Bronchial epithelial cell (primary cell): Measurements from ENCODE around the gene NTRK2. TPM values are rescaled to one million over a fixed set of nuclear protein-coding genes. Genes with fewer than 3 reads are reported as not detected.
"Not testable (repeated sequence)": the region's sequence is repeated elsewhere in the genome, so short reads cannot be mapped to it uniquely, and the experiment has no call there.

Experiments
- DNase-seq: peaks from one replicate; pipeline ENCODE4 v3.0.0-alpha.2; 2010; ENCODE audit warnings: low read depth
- FAIRE-seq: peaks from 2 replicates; lab custom pipeline; 2011; peaks lifted over from hg19 to GRCh38; lab: Jason Lieb, UNC
- H3K27me3 ChIP-seq: 2 replicates; pipeline ENCODE4 v1.5.1; 2011; ENCODE audit warnings: low read length; ENCODE audit not compliant: control insufficient read depth, insufficient read depth
- H3K36me3 ChIP-seq: 2 replicates; pipeline ENCODE4 v1.5.1; 2011; ENCODE audit warnings: low read length; ENCODE audit not compliant: control insufficient read depth, insufficient read depth
- H3K4me3 ChIP-seq: 2 replicates; pipeline ENCODE4 v1.5.1; 2011; ENCODE audit warnings: mild to moderate bottlenecking, low read depth, low read length, control low read depth
- CTCF ChIP-seq: IDR thresholded peaks from 2 replicates; pipeline ENCODE4 v1.5.1; 2011; ENCODE audit warnings: mild to moderate bottlenecking, moderate library complexity, low read length, control low read depth, inconsistent platforms; ENCODE audit not compliant: insufficient read depth, severe bottlenecking
- total RNA-seq: library from RNA; depleted of rRNA; stranded (reverse); fragments of >200 nt; gene quantifications from 2 replicates; pipeline ENCODE4 v1.2.1, GENCODE V29; 2014

The NTRK2 gene
- total RNA-seq, 1 donor from 2014 or later = not detected

GRCh38 chr9:84897362-84898094 is 228.0 kb downstream of the NTRK2 start:
- FAIRE-seq (peak; percentile 23), DNase-seq (no peak)
- TF ChIP-seq CTCF = no peak
- Histone ChIP-seq H3K27me3 (no peaks in the 10 kb centered on the region), H3K36me3 (no peaks in the 10 kb centered on the region), H3K4me3 (no peak overlapping the region)

DNA sequence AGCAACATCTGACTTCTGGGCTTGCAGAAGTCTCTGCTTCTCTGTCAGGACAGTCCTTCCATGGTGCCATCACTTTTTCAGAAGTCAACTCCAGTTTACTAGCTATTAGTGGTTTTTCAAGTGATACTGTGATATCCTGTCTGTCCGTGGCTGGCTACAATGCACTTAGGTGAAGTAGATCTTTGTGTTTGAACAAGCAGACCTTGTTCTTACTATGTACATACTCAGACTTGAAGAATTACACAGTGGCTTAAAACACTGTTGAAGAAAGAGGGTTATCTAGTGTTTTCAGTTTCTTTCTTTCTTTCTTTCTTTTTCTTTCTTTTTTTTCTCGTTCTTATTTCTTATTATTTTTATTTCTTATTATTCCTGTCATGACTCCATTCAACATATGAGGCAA is 228.7 kb downstream of the NTRK2 start:
- DNase-seq (no peak), FAIRE-seq (no peak)
- no peaks in the 10 kb centered on the region for H3K27me3 ChIP-seq
- H3K36me3 ChIP-seq = no peaks in the 10 kb centered on the region
- TF ChIP-seq CTCF = no peak
- no peak overlapping the region for H3K4me3 ChIP-seq

DNA sequence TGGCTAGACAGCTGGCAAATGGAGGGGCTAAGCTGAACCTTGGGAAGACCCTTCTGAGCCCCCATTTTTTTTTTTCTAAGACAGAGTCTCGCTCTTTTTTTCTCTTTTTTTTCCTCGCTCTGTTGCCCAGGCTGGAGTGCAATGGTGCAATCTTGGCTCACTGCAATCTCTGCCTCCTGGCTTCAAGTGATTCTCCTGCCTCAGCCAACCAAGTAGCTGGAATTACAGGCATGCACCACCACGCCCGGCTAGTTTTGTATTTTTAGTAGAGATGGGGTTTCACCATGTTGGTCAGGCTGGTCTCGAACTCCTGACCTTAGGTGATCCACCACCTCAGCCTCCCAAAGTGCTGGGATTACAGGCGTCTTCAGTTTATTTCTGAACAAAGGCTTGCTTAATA is 229.1 kb downstream of the NTRK2 start:
- H3K36me3 ChIP-seq, H3K27me3 ChIP-seq, FAIRE-seq, H3K4me3 ChIP-seq, DNase-seq: not testable (repeated sequence)

- H3K4me3 ChIP-seq = no peak overlapping the region
- H3K36me3 ChIP-seq = no peaks in the 10 kb centered on the region
- H3K27me3 ChIP-seq = no peaks in the 10 kb centered on the region
- FAIRE-seq (no peak), DNase-seq (no peak)
- no peak for TF ChIP-seq CTCF
These were observed 229.8 kb downstream of the NTRK2 start for GRCh38 chr9:84899326-84899725.

DNA sequence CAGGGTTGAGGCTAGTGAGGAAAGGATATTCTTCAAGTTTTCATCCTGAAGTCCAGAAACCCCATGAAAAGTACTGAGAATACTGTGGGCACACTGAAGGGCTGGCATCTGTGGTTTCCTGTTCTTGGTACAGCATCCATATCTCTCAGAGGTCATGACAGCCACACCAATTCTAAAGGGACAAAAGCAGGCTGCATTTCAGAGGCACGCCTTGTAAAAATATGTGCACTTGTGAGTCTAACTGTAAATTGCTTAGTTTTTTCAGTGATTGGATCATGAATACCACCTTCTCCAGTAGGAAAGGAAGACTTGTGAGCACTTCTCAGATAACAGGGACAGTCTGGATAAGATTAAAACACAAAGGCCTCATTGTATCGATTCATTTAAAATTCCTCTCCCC is 230.9 kb downstream of the NTRK2 start:
- FAIRE-seq = no peak
- no peaks in the 10 kb centered on the region for H3K36me3 ChIP-seq
- no peaks in the 10 kb centered on the region for H3K27me3 ChIP-seq
- DNase-seq = no peak
- no peak overlapping the region for H3K4me3 ChIP-seq
- no peak for TF ChIP-seq CTCF

- DNase-seq (no peak), FAIRE-seq (no peak)
- no peaks in the 10 kb centered on the region for H3K36me3 ChIP-seq
- H3K4me3 ChIP-seq = no peak overlapping the region
- no peak for TF ChIP-seq CTCF
- no peaks in the 10 kb centered on the region for H3K27me3 ChIP-seq
These were observed 234.4 kb downstream of the NTRK2 start for GRCh38 chr9:84903963-84904362.
